Astrocyte of the spinal cord (primary cell): ENCODE measurements around the gene EPB41L5.
"Not testable (repeated sequence)": the region's sequence is repeated elsewhere in the genome, so short reads cannot be mapped to it uniquely, and the experiment has no call there.

Source experiments
- DNase-seq: peaks from one replicate; pipeline ENCODE4 v3.0.0; 2011; ENCODE audit warnings: low read depth, low spot score
- H3K4me3 ChIP-seq: 2 replicates; pipeline ENCODE4 v1.5.1; 2011; ENCODE audit warnings: low read depth, mild to moderate bottlenecking, low read length, moderate library complexity
- CTCF ChIP-seq: IDR thresholded peaks from 2 replicates; pipeline ENCODE4 v1.5.1; 2012; ENCODE audit warnings: low read depth, mild to moderate bottlenecking, low read length, inconsistent platforms
- in situ Hi-C: cut with HindIII; loops from 2 replicates; pipeline ENCODE4 v1.10.0; 2017; ENCODE audit warnings: low sequenced_read_pairs

The EPB41L5 gene

DNA sequence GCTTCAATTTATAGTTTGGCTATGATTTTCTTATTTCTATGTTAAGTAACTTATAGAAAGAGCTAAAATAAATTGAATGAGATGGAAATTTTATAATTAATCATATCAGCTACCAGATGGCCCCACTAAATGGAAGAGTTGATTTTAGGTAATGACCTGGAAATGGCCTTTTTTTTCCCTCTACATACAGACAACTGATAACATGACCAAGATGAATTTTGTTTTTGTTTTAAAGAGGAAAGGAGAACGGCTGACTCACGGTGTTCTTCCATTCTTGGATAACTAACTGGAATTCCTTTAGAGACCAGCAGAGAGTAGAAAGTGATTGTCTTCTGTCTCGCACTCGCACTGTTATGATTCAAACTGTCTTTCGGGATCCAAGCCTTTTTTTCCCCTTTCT, 119.3 kb downstream of the EPB41L5 start:
- TF ChIP-seq CTCF: no peak
- H3K4me3 ChIP-seq: no peak overlapping the region
- DNase-seq: peak; percentile 77
- in situ Hi-C loops: no loop called here

DNA sequence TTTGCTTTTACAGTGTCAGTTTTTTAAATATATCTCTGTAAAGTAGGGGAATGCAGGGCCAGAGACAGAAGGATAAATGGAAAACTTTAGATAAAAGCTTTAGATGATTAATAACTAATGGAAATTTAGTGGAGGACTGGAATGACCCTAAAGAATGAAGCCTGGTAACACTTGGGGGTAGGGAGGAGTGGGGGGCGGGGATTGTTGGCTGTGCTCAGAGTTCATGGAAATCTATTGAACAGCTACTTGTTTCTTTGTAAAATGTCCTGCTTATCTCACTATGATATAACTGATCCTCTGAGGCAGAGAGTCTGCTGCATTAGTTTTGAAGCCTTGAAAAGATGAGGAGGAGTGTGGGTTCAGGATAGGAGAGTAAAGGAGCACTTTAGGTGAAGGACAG, 119.8 kb downstream of the EPB41L5 start:
- no peak for TF ChIP-seq CTCF
- no peak for DNase-seq
- in situ Hi-C loops: no loop called here
- H3K4me3 ChIP-seq: no peak overlapping the region

- in situ Hi-C loops: no loop called here
- no peak overlapping the region for H3K4me3 ChIP-seq
- TF ChIP-seq CTCF: no peak
- DNase-seq: no peak
These were observed 120.8 kb downstream of the EPB41L5 start for GRCh38 chr2:120133572-120134244.

DNA sequence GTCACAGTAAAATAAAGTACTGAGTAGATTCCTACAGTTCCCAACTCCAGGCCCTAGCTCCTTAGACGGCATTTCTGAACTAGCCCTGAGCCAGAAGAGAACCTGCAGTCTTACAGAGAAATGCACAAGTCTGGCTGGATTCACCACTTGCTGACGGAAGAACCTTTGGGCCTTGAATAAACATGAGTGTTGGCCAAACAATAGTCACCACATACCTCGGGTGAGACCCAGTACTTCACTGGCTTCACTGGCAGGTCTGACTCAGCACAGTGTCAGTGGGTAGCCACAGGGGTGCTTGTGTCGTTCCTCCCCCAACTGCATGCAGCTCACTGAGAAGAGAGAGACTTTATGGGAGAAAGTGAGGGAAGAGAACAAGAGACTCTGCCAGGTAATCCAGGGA, 121.4 kb downstream of the EPB41L5 start:
- no peak for TF ChIP-seq CTCF
- in situ Hi-C loops: no loop called here
- DNase-seq: peak; percentile 98
- H3K4me3 ChIP-seq: no peak overlapping the region

DNA sequence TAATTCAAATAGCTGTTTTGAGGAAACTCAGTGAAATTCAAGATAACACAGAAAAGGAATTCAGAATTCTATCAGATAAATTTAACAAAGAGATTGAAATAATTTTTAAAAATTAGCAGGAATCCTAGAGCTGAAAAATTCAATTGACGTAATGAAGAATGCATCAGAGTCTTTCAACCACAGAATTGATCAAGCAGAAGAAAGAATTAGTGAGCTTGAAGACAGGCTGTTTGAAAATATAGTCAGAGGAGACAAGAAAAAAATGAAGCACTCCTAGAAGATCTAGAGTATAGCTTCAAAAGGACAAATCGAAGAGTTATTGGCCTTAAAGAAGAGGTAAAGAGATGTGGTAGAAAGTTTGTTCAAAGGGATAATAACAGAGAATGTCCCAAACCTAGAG, 122.1 kb downstream of the EPB41L5 start:
- DNase-seq, H3K4me3 ChIP-seq, in situ Hi-C loops: not testable (repeated sequence)

- no peak overlapping the region for H3K4me3 ChIP-seq
- TF ChIP-seq CTCF: no peak
- DNase-seq: no peak
- in situ Hi-C loops: no loop called here
These were observed 128.0 kb downstream of the EPB41L5 start for GRCh38 chr2:120140866-120141265.

DNA sequence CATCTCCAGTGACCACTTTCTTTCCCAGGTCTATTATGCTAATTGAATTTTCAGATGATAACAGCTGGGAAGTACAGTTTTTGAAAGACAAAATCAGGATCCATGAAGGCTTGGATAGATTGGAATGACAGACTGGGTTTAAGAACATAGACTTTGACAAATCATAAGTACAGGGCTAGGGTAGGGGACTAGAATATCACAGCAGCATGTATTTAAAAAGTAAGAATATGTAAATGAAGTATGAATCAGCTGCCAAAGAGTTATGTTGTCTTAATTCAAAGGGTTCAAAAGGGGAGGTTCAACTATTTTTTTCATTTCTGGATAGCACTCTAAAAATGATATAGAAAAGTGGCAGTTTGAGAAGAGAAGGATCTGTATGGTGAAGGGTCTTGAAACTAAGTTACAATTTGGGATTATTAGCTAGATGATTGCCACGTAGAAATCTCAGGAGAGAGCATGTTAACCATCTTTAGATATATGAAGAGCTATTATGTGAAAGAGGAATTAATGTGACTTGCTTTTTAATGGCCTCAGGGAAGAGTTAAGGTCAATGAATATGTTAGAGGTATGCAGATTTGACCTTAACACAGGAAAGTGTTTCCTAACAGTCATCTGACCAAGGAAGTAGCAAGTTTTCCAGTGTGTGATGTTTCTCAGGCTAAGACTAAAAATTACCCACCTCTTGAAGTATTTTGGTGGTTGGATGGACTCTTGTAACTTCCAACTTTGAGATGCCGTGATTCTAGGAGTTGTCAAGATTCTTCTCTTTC, 128.6 kb downstream of the EPB41L5 start:
- DNase-seq: no peak
- no peak for TF ChIP-seq CTCF
- in situ Hi-C loops: no loop called here
- H3K4me3 ChIP-seq: no peak overlapping the region
